Activated B cell treated with CpG ODN at 0.5 μM for 24 hours (primary cell): ENCODE measurements around the gene C14orf180. TPM values are rescaled to one million over a fixed set of nuclear protein-coding genes. Genes with fewer than 3 reads are reported as not detected.

ENCODE experiments used
- ATAC-seq: fragments of 200-7000 bp; cut with Tn5 transposase; one replicate; pipeline ENCODE4 v1.10.0; 2021; ENCODE audit warnings: low read depth, mild to moderate bottlenecking, moderate library complexity
- CTCF ChIA-PET: fragments of 350-600 bp; sonication (Branson Sonifier 250); formaldehyde crosslinking; loops from one replicate; lab custom pipeline; 2021; ENCODE audit warnings: antibody characterized with exemption; lab: Charles Lee
- POLR2A ChIA-PET: fragments of 350-600 bp; sonication (Branson Sonifier 250); formaldehyde crosslinking; loops from one replicate; lab custom pipeline; 2021; ENCODE audit warnings: antibody characterized with exemption; lab: Charles Lee
- DNase-seq: peaks from one replicate; pipeline ENCODE4 v3.0.0; 2022
- H3K27ac Mint-ChIP-seq: one replicate; pipeline ENCODE4 v1.8.0; 2020; ENCODE audit warnings: mixed read lengths
- H3K27me3 Mint-ChIP-seq: one replicate; pipeline ENCODE4 v1.8.0; 2021; ENCODE audit warnings: mixed read lengths
- H3K36me3 Mint-ChIP-seq: one replicate; pipeline ENCODE4 v1.8.0; 2021; ENCODE audit warnings: low read depth, mixed read lengths
- H3K4me1 Mint-ChIP-seq: one replicate; pipeline ENCODE4 v1.8.0; 2021; ENCODE audit warnings: mixed read lengths
- H3K4me3 Mint-ChIP-seq: one replicate; pipeline ENCODE4 v1.8.0; 2020; ENCODE audit warnings: mild to moderate bottlenecking, mixed read lengths
- H3K9me3 Mint-ChIP-seq: one replicate; pipeline ENCODE4 v1.8.0; 2020; ENCODE audit warnings: mixed read lengths
- CTCF ChIP-seq: fragments of 200-600 bp; IDR thresholded peaks from one replicate; pipeline ENCODE4 v1.8.0; 2022; ENCODE audit warnings: antibody characterized with exemption, mild to moderate bottlenecking
- intact Hi-C: fragments of 100-400 bp; cut with micrococcal nuclease; formaldehyde crosslinking; loops from one replicate; pipeline ENCODE4 v1.15.1; 2024
- total RNA-seq: library from RNA; stranded (reverse); gene quantifications from 2 replicates; pipeline ENCODE4 v1.2.3, GENCODE V29; 2022

Gene C14orf180
- total RNA-seq, 1 donor from 2014 or later = not detected

DNA sequence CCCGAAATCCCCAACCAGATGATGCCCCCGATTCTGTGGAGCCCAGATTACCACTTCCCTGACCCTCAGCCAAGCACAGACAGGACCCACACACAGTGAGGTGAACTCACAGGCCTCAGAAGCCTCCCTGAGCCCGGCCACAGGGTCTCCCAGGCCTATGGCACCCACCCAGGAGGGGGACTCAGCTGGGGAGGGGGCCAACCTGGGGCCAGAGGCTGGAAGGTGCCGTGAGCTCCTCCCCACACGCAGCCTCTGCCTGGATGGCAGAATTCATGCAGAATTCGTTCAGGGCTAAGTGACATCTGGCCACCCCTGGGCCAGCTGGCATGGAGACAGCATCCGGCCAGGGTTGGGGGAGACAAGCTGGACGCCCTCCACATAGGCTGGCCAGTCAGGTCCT lies 13.2 kb downstream of the C14orf180 start:
- ATAC-seq = no peak
- no peak overlapping the region for H3K4me3 Mint-ChIP-seq
- POLR2A ChIA-PET = no interaction called here
- CTCF ChIA-PET = no interaction called here
- H3K4me1 Mint-ChIP-seq = no peaks in the 10 kb centered on the region
- H3K27ac Mint-ChIP-seq = no peak overlapping the region
- no peak for DNase-seq
- no peak for TF ChIP-seq CTCF
- H3K27me3 Mint-ChIP-seq = peaks cover 7% of the 10 kb centered on the region
- intact Hi-C loops = no loop called here
- no peaks in the 10 kb centered on the region for H3K36me3 Mint-ChIP-seq
- no peaks in the 10 kb centered on the region for H3K9me3 Mint-ChIP-seq

GRCh38 chr14:104593241-104593701 lies 13.7 kb downstream of the C14orf180 start:
- ATAC-seq (no peak), DNase-seq (no peak)
- H3K4me1 Mint-ChIP-seq = no peaks in the 10 kb centered on the region
- intact Hi-C loops = no loop called here
- peaks cover 7% of the 10 kb centered on the region for H3K27me3 Mint-ChIP-seq
- no peaks in the 10 kb centered on the region for H3K36me3 Mint-ChIP-seq
- no peak overlapping the region for H3K27ac Mint-ChIP-seq
- TF ChIP-seq CTCF = no peak
- CTCF ChIA-PET = no interaction called here
- POLR2A ChIA-PET = no interaction called here
- no peaks in the 10 kb centered on the region for H3K9me3 Mint-ChIP-seq
- H3K4me3 Mint-ChIP-seq = no peak overlapping the region

GRCh38 chr14:104593710-104594136 lies 14.2 kb downstream of the C14orf180 start:
- H3K27ac Mint-ChIP-seq = no peak overlapping the region
- no peak for TF ChIP-seq CTCF
- H3K9me3 Mint-ChIP-seq = no peaks in the 10 kb centered on the region
- H3K4me3 Mint-ChIP-seq = no peak overlapping the region
- no peaks in the 10 kb centered on the region for H3K36me3 Mint-ChIP-seq
- no peak for DNase-seq
- intact Hi-C loops = no loop called here
- peaks cover 7% of the 10 kb centered on the region for H3K27me3 Mint-ChIP-seq
- no peaks in the 10 kb centered on the region for H3K4me1 Mint-ChIP-seq
- no peak for ATAC-seq
- ChIA-PET POLR2A (no interaction called here), CTCF (no interaction called here)

- no peak for DNase-seq
- no peak overlapping the region for H3K4me3 Mint-ChIP-seq
- no peak overlapping the region for H3K27ac Mint-ChIP-seq
- TF ChIP-seq CTCF = no peak
- H3K9me3 Mint-ChIP-seq = no peaks in the 10 kb centered on the region
- no peaks in the 10 kb centered on the region for H3K36me3 Mint-ChIP-seq
- no peak for ATAC-seq
- intact Hi-C loops = no loop called here
- peaks cover 7% of the 10 kb centered on the region for H3K27me3 Mint-ChIP-seq
- no peaks in the 10 kb centered on the region for H3K4me1 Mint-ChIP-seq
- ChIA-PET POLR2A (no interaction called here), CTCF (no interaction called here)
Observed at GRCh38 chr14:104594310-104595046, 14.9 kb downstream of the C14orf180 start.

DNA sequence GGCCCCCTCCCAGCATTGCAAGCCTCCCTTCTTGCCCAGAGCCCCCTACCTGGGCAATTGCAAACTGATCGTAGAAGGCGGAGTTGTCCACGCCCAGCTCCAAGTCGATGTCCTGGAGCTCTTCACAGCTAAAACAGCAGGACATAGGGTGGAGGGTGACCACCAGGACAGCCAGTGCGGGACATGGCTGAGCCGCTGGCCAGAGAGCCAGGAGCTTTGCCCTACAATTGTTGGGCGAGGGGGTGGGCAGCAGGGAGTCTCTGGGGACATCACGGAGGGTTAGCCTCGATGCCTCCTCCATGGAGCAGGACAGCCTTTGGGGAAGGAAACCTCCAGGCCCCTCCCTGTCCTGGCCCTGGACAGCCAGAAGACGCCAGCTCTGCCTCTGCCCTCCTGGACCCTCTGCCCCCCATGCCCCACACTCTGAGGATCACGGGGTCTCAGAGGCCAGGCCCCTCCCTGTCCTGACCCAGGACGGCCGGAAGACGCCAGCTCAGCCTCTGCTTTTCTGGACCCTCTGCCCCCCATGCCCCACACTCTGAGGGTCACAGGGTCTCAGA lies 15.6 kb downstream of the C14orf180 start:
- Mint-ChIP-seq H3K9me3 (no peaks in the 10 kb centered on the region), H3K27me3 (peaks cover 7% of the 10 kb centered on the region), H3K36me3 (no peaks in the 10 kb centered on the region), H3K27ac (no peak overlapping the region), H3K4me1 (no peaks in the 10 kb centered on the region), H3K4me3 (no peak overlapping the region)
- ATAC-seq (no peak), DNase-seq (no peak)
- ChIA-PET CTCF (no interaction called here), POLR2A (no interaction called here)
- intact Hi-C loops = no loop called here
- no peak for TF ChIP-seq CTCF
